ENCODE data around the gene ZNF19.
A peak's percentile ranks its signal among the peaks of the same experiment; 100 is the strongest.
"Not testable (repeated sequence)": the region's sequence is repeated elsewhere in the genome, so short reads cannot be mapped to it uniquely, and the experiment has no call there.

ZNF19 gene

DNA sequence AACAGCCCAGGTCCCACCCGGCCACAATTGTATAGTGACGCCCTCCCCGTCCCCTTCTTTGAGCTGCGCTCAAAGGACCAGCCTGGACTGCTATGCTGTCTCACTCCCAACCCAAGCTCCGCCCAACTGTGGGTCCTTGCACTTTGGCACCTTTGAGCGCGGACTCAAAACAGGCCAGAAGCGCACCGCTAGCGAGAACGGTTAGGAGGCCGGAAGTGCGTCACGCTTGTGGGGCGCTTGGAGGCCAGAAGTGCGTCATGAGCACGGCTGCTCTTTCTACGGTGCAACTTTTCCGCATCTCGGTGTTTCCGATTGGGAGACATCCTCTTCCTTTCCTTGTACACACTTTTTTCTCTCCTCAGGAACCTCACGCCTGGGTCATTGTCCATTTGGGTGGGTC lies at the start of gene ZNF19:
TSS of gene ZNF19 (minus strand) at position 203 of the 400 bp plus-strand sequence. CDS start 7,210 bp downstream, outside the sequence.
- DNase-seq (ENCODE audit: low spot score): no peak

DNA sequence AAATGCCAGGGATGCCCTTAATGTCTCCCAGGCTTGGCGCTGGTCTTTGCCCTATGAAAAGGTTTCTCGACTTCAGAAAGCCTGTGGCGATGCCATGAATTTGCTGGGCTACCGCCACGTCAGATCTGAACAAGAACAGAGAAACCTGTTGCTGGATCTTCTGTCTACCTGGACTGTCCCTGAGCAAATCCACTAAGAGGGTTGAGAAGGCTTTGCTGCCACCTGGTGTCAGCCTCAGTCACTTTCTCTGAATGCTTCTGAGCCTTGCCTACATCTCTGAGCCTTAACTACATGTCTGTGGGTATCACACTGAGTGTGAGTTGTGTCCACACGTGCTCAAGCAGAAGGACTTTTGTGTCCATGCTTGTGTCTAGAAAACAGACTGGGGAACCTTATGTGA lies 48.5 kb upstream of the ZNF19 start:
- DNase-seq (ENCODE audit: low spot score): peak; percentile 72

DNA sequence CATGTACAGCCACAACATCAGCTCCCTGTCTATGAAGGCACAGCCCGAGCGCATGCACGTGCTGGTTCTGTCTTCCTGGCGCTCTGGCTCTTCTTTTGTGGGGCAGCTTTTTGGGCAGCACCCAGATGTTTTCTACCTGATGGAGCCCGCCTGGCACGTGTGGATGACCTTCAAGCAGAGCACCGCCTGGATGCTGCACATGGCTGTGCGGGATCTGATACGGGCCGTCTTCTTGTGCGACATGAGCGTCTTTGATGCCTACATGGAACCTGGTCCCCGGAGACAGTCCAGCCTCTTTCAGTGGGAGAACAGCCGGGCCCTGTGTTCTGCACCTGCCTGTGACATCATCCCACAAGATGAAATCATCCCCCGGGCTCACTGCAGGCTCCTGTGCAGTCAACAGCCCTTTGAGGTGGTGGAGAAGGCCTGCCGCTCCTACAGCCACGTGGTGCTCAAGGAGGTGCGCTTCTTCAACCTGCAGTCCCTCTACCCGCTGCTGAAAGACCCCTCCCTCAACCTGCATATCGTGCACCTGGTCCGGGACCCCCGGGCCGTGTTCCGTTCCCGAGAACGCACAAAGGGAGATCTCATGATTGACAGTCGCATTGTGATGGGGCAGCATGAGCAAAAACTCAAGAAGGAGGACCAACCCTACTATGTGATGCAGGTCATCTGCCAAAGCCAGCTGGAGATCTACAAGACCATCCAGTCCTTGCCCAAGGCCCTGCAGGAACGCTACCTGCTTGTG lies 47.8 kb upstream of the ZNF19 start:
- DNase-seq (ENCODE audit: low spot score): no peak

DNA sequence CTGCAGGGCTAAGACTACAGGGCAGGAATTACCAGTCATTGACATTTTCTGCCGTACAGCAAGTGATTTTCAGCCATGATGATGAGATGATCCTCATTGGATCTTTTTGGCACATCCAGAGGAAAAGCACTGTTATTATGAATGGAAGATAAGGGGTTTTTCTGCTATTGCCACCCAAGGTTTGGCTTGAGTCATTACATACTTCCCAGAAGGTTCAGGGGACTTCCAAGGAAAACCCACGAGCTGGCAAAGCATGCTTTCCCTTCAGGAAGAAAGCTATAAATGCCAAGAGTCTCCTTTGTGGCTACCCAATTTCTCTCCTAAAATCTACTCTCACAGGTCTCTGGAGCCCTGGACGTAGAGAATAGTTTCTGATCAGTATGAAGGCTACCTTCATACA lies 43.2 kb upstream of the ZNF19 start:
- no peak for DNase-seq (ENCODE audit: low spot score)

DNA sequence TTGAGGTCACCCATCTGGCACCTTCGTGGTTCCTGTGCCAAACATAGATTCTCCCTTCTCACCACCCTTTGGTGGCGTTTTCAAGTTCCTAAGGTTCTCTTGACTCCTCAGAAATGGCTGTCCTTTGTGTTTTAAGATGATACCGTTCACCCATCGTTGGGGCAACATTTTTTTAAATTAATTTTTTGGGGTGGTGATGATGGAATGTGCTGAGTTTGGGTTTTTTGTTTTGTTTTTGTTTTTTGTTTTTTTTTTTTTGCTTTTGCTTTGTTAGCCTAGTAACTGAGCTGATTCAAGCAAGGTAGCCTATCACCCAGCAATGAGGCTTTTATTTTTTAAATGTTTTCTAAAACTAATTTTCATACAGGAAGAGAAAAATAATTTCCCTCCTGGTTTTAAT lies 39.7 kb upstream of the ZNF19 start:
- DNase-seq (ENCODE audit: low spot score): no peak

DNA sequence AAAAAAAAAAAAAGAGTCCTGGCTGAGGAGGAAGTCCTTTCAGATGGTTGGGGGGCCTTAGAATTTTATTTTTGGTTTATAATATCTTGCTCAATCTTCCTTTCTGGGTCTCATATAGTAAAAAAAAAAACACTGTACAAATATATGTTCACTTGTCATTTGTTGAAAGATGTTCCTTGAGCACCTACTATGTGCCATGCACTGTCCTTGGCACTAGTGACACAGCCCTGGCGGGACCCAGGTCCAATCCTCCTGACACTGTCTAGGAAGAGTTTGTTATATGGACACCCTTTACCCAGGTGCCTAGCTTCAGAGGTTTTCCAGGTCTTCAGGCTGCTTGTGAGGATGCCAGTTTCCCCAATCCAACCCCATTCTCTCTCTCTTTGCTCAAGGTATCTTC lies 39.1 kb upstream of the ZNF19 start:
- DNase-seq (ENCODE audit: low spot score): no peak

DNA sequence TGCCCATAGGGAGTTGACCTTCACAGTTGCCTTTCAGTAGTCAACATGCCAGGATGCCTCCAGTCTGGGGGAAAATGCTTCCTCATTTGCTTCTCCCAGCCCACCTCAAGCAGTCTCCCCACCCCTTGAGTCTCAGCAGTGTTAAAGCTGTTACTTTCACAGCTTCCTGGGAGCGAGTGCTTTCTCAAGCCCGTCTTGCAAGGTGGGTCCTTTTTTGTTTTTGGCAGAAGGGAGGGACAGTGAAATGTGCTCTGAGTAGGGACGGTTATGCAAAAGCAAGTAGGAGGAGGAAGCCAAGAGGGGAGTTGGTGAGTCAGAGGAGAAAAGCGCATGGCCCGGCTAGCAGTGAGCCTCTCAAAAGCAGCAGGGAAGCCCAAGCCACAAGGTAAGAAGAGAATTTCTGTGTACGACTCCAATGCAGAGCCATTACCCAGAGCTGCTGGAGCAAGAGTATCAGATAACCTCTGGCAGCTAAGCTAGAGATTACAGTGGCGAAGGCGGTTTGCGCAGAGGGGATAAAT lies 37.0 kb upstream of the ZNF19 start, which contains the start of gene CHST4:
TSS of gene CHST4 (plus strand) at position 316 of the 521 bp plus-strand sequence. CDS start 10,252 bp downstream, outside the sequence.
- no peak for DNase-seq (ENCODE audit: low spot score)

DNA sequence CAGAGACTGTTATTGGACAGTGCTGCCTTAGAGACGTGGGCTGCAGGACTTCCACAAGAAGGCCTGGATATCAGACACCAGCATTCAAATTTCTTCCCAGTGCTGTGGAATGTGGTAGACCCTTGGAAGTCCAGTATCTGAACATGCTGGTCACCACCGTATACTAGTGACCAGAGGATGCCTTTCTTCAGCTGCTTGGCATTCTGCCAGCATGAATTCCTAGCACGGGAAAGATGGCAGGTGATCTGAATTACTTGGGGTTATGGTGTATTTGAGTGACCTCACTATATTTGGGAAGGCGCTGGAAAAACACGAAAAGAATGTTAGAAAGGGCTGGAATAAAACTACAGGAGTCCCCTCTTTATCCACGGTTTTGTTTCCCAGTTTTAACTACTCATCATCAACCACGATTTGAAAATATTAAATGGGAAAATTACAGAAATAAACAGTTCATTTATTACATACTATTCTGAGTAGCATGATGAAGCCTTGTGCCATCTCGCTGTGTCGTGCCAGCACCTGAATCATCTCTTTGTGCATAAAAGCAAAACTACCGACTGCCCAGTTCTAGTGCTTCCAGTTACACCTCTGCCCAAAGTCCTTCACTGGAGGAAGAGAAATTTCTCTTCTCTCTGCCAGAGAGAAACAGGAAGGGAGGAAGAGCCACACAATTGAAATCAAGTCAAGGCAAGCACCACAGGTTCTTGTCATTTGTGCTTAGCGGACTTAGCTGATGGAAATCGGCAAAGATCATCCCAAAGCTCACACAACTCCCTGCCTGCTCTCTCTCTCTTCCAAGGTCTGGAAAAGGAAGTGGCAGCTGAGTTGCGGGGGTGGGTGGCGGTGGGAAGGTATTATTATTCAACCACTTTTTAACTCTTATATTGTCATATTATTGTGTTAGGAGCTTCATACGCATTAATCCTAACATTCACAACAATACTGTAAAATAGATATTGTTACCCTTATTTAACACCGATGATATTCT lies 35.7 kb upstream of the ZNF19 start:
- no peak for DNase-seq (ENCODE audit: low spot score)

DNA sequence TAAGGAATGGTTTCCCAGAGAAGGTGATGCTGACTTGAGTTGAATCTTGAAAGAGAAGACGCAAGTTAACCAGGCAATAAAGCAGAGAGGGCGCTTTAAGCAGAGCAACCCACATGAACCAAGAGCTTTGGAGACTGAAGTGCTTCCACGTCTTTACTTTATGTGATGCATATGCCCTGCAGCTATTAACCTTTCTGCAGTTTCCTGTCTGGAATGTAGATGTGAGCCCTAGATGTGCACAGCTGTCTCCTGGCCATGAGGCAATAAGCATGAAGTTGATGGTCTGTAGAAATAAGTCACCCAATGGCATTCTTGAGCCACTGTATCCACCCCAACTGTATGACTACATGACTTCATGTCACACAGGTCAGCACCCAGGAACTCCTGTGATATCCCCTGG lies 31.4 kb upstream of the ZNF19 start:
- no peak for DNase-seq (ENCODE audit: low spot score)

DNA sequence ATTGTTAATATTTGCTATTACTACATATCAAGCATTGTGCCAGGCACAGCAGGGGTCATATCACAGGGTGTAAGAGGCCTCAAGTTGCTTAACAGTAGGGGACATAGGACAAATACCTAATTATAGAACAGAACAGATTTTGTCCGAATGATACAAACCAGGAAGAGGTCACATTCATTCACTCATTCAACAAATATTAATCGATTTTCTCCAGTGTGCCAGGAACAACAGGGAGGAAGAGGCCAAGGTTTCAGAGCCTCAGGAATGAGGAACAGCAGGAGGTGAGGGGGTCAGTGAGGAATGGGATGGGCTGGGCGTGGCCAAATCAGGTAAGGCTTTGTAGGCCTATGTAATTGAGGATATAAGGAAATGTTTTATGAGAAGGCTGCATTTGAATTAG lies 25.9 kb upstream of the ZNF19 start:
- DNase-seq (ENCODE audit: low spot score): no peak

DNA sequence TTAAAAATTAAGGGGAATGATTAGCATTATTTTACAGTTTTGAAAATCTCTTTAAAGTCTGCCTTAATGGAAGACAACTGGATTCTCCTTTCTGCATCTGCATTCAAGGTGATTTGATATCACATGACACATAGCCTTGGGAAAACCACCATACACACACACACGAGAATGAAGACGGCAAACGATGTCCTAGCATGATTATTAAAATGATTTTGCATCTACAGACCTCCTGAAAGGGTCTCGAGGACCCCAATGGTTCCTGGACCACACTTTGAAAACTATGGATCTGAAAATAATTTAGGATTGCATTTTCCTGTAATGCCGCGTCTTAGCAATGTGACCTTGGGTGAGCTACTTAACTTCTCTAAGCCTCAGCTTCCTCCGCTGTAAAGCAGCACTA lies 25.4 kb upstream of the ZNF19 start:
- DNase-seq (ENCODE audit: low spot score): no peak

DNA sequence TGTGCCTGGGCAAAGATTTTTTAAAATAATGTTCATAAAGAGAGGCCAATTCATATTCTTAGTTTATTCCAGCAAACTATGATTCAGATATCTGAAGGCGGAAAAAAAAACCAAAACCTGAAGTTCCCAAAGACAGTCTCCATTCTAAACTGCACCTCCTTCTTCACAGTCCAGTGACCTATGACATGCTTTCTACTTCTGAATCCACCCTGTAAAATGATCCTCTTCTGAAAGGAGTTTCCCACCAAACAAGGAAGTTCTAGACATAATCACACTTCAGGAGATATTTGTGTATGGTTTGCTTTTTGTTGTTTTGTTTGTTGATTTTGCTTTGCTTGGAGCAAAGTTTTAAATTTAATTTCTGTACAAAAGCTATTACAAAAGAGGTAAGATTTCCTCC lies 24.2 kb upstream of the ZNF19 start:
- DNase-seq (ENCODE audit: low spot score): no peak

DNA sequence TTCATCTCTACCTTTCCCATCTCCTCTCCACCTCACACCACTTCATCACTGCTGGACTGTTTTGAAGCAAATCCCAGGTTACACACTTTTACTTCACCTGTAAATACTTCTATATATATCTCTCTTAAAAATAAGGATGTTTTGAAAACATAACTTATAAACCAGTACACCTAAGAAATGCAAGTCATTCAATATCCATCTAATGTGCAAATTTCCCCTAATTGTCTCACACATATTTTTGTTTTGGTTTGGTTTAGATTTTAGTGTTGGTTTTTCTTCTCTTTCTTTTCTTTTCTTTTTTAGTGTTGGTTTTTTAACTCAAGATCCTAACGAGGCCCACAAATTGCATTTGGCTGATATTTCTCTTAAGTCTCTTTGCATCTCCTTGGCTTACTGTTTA lies 17.9 kb upstream of the ZNF19 start:
- no peak for DNase-seq (ENCODE audit: low spot score)

DNA sequence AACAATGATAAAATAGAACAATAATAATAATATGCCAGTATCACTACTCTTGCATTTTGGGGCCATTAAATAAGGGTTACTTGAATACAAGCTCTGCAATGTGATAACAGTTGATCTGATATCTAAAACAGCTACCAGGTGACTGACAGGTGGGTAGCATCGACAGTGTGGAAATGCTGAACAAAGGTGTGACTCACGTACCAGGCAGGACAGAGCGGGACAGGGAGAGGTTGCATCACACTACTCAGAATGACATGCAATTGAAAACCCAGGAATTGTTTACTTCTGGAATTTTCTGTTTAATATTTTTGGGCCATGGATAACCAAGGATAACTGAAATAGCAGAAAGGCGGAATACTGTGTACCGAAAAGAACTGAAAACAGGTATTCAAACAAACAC lies 15.8 kb upstream of the ZNF19 start:
- no peak for DNase-seq (ENCODE audit: low spot score)

DNA sequence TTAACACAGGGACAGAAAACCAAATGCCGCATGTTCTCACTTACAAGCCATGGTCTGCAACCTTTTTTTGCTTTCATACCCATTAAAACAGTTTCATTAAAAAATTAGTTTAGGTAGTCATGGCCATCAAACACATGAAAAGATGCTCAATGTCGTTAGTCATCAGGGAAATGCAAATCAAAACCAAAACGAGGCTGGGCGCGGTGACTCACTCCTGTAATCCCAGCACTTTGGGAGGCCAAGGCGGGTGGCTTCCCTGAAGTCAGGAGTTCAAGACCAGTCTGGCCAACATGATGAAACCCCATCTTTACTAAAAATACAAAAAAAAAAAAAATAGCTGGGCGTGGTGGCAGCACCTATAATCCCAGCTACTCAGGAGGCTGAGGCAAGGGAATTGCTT lies 14.9 kb upstream of the ZNF19 start:
- DNase-seq (ENCODE audit: low spot score): not testable (repeated sequence)

DNA sequence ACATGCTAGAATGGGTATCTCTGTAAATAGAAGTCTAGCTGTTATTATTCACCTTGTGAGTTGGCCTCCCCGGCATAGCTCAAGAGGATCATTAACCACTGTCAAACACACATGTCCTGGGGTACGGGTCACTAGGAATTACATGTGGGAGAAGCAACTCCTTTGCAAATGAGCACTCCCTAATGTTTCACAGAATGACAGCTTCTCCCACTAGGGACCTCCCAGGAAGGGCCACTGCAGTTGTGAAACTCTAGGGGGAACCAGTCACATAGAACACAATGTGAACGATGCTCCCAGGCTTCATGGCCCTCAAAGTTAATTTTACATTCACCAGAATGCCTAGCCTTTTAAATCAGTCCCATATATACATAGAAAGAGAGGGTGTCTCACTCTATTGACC lies 12.4 kb upstream of the ZNF19 start:
- peak; percentile 20 for DNase-seq (ENCODE audit: low spot score)

DNA sequence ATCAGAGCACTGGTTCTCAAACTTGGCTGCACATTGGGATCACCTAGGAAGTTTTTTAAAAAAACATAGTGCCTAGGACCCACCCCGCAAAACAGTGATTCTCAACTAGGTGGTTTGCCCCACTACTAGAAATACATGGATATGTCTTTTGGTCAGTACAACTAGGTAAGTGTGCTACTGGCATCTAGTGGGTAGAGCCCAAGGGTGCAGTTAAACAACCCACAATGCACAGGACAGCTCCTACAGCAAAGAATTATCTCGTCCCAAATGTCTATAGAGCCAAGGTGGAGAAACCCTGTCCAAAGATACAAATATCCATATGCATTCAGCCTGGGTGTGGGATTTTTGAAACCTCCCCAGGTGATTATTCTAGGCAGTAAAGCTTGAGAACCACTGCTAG lies 11.8 kb upstream of the ZNF19 start:
- no peak for DNase-seq (ENCODE audit: low spot score)

DNA sequence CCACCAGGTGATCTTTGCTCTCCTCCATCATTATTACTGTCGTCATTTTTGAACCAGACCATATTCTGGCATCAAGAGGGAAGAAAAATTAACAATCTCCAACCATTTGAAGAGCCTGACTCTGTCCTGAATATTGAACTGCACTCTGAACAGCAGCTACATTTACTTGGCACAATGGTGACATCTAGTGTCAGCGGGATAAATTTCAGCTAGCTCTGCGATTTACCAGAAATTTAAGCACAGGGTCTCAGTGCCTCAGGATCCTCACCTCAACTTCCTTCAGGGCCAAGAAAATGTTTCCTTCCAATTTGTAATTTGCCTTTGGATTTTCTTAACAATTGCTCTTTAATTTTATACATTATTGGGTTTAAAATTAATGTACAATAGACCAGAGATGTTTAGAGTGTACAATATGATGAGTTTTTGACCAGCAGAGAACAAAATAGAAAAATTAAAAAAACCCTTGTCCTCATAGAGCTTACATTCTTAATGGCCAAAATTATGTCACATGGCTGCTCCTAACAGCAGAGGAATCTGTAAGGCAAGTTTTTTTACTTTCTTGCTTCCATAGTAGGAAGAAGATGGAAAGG lies 10.7 kb upstream of the ZNF19 start:
- peak; percentile 81 for DNase-seq (ENCODE audit: low spot score)

DNA sequence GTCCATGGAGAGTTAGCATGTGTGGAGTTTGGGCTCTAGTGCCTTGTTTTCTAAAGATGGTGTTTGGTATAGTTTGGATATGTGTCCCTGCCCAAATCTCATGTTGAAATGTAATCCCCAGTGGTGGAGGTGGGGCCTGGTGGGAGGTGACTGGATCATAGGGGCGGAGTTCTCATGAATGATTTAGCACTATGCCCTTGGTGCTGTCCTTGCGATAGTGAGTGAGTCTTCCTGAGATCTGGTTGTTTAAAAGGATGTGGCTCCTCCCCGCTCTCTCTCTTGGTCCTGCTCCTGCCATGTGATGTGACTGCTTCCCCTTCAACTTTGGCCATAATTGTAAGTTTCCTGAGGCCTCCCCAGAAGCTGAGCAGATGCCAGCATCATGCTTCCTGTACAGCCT lies 8.9 kb upstream of the ZNF19 start:
- no peak for DNase-seq (ENCODE audit: low spot score)

DNA sequence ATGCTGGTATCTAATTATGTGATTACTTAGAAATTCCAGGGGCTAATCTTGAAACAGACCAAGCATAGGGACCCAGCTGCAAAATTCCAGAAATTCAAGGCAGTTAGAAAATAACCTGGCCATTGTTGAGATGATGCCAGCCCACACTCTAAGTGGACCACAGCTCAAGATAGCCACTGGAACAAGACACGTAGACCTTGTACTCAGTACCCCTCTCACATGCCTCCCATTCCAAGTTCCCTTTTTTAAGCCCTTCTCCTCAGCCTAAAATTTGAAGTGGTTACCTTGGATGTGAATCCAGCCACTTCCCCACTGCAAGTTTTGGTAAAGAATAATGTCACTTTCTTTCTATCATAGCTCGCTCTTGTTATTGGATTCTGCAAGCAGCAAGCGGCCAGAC lies 4.1 kb upstream of the ZNF19 start:
- no peak for DNase-seq (ENCODE audit: low spot score)

DNA sequence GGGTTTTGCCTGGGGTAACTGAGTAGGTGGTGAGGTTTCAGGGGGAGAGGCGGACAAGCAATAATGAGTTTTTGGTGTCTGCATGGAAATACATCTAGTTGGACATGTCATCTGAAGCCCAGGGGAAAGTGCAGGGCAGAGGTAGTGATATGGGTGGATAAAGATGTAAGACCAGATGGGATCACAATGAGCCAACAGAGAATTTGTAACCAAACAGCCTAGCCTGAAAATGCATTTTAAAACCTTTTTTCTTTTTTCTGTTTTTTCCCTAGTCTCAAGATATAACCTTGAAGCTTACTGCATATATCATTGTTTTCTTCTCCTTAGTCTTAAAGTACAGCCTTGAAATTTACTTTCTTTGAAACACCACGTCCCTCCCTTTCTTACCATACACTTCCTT lies 3.7 kb upstream of the ZNF19 start:
- DNase-seq (ENCODE audit: low spot score): no peak

DNA sequence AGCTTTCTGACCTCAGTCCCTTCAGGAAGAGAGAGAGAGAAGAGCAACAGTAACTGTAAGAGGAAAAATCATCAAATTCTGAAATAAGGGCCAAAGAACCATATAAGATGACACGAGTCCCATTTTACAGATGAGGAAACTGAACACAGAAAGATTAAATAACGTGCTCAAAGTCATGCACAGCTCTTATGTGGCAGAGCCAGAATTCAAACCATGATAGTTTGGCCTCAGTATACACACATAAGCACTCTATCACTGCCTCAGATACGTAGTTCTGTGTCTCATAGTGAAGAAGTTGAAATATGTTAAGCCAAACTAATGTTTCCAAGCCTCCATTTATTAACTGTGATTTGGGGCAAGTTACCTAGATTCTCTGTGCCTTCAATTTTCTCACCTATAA lies 1.9 kb upstream of the ZNF19 start:
- no peak for DNase-seq (ENCODE audit: low spot score)

DNA sequence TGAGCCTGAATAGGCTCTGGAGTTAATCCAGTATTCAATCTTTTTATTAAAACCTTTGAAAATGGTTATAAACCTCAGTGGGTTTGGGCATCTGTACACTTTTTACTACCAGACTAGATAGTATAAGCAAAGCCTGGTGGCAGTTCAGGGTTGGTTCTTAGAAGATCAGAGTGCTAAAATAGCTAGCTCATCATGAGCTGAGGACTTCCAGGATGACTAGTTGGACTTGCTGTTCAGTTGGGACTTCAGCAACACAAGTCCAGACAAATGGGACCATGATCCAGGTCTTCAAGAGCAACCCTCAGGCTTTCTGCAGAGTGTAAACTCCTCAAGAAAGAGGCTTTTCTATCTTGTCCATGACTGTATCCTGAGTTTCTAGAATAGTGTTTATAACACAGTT lies 1.2 kb upstream of the ZNF19 start:
- no peak for DNase-seq (ENCODE audit: low spot score)

Measured in NAMALWA (cell line).